ENCODE measurements around the gene ADD1.
"Not testable (repeated sequence)": the region's sequence is repeated elsewhere in the genome, so short reads cannot be mapped to it uniquely, and the experiment has no call there.

The ADD1 gene

DNA sequence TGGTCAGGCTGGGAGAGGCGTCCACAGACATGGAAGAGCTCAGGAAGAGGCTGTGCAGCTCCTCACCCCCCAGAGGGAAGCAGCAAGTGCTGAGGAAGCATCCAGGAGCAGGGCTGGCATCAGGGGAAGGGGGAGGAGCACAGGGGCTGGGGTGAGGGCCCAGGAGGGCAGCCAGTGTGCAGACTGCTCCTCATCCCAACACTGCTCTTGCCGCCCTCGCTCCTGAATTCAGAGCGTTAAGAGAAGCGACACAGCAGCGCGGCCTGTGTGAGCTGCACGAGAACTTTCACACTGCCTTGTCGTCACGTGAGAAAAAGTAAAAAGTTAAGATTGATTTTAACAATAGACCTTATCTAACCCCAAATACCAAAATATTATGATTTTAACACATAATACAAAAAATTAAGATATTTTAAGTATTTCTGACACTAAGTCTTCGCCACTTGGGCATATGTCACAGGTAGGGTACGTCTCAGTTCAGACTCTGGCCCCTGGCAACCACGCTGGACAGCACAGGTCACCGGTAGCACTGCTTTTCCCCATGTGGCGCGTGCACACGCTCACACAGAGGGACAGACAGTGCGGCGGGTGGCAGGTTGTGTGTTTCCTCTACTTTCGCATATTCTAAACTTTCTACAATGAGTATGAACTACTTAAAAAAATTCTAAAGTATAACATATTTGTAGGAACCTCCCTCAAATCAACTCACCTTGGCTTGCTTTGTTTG is 99.9 kb downstream of the ADD1 start:
- WGBS, 2 experiments (ENCODE audit: insufficient coverage in 2 of 2): 93 to 97% methylated on average over 8 to 11 of the region's 20 CpGs
- Histone ChIP-seq H3K36me3 (ENCODE audit: control insufficient read depth, insufficient read depth, low read length) (peaks cover 92% of the 10 kb centered on the region), H3K9me3 (ENCODE audit: control insufficient read depth, low read length) (no peaks in the 10 kb centered on the region), H3K27ac (ENCODE audit: low read depth, low read length, severe bottlenecking) (no peak overlapping the region), H3K4me1 (ENCODE audit: control insufficient read depth, insufficient read depth, low read length, poor library complexity, severe bottlenecking) (no peaks in the 10 kb centered on the region), H3K4me3 (ENCODE audit: extremely low read depth, insufficient read depth, low read length, poor library complexity, severe bottlenecking) (no peak overlapping the region)

DNA sequence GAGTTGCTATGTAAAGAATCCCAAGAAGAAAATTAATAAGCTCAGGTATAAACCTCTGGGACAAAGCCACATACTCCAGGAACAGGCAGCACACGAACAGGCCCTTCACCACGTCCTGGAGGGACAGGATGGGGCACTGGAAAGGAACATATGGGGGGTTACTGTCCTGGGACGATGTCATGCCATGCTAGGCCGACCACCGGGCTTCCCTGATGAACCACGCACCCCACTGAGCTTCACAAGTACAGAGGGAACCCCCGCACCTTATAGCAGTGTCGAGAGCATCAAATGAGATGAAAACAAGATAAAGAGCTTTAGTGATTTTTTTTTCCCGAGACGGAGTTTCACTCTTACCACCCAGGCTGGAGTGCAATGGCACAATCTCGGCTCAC is 100.4 kb downstream of the ADD1 start:
- Histone ChIP-seq H3K4me1 (ENCODE audit: control insufficient read depth, insufficient read depth, low read length, poor library complexity, severe bottlenecking) (no peaks in the 10 kb centered on the region), H3K4me3 (ENCODE audit: extremely low read depth, insufficient read depth, low read length, poor library complexity, severe bottlenecking) (no peak overlapping the region), H3K9me3 (ENCODE audit: control insufficient read depth, low read length) (no peaks in the 10 kb centered on the region), H3K27ac (ENCODE audit: low read depth, low read length, severe bottlenecking) (no peak overlapping the region), H3K36me3 (ENCODE audit: control insufficient read depth, insufficient read depth, low read length) (peaks cover 92% of the 10 kb centered on the region)
- WGBS, 2 experiments (ENCODE audit: insufficient coverage in 2 of 2): 94 to 99% methylated on average over 9 to 11 of the region's 11 CpGs

GRCh38 chr4:2944586-2945526 is 101.2 kb downstream of the ADD1 start:
- 95% methylated on average over 21 to 26 of the region's 30 CpGs for WGBS, 2 experiments (ENCODE audit: insufficient coverage in 2 of 2)
- no peaks in the 10 kb centered on the region for H3K4me1 ChIP-seq (ENCODE audit: control insufficient read depth, insufficient read depth, low read length, poor library complexity, severe bottlenecking)
- H3K36me3 ChIP-seq (ENCODE audit: control insufficient read depth, insufficient read depth, low read length): peaks cover 92% of the 10 kb centered on the region

GRCh38 chr4:2945619-2946604 is 102.3 kb downstream of the ADD1 start:
- peaks cover 90% of the 10 kb centered on the region for H3K36me3 ChIP-seq (ENCODE audit: control insufficient read depth, insufficient read depth, low read length)
- H3K4me1 ChIP-seq (ENCODE audit: control insufficient read depth, insufficient read depth, low read length, poor library complexity, severe bottlenecking); H3K4me3 ChIP-seq (ENCODE audit: extremely low read depth, insufficient read depth, low read length, poor library complexity, severe bottlenecking); H3K9me3 ChIP-seq (ENCODE audit: control insufficient read depth, low read length); H3K27ac ChIP-seq (ENCODE audit: low read depth, low read length, severe bottlenecking): not testable (repeated sequence)
- WGBS, 2 experiments (ENCODE audit: insufficient coverage in 2 of 2): 97% methylated on average over 14 to 20 of the region's 30 CpGs

More at GRCh38 chr4:2944586-2945526, 101.2 kb downstream of the ADD1 start:
- H3K9me3 ChIP-seq (ENCODE audit: control insufficient read depth, low read length): no peaks in the 10 kb centered on the region
- no peak overlapping the region for H3K27ac ChIP-seq (ENCODE audit: low read depth, low read length, severe bottlenecking)
- no peak overlapping the region for H3K4me3 ChIP-seq (ENCODE audit: extremely low read depth, insufficient read depth, low read length, poor library complexity, severe bottlenecking)

DNA sequence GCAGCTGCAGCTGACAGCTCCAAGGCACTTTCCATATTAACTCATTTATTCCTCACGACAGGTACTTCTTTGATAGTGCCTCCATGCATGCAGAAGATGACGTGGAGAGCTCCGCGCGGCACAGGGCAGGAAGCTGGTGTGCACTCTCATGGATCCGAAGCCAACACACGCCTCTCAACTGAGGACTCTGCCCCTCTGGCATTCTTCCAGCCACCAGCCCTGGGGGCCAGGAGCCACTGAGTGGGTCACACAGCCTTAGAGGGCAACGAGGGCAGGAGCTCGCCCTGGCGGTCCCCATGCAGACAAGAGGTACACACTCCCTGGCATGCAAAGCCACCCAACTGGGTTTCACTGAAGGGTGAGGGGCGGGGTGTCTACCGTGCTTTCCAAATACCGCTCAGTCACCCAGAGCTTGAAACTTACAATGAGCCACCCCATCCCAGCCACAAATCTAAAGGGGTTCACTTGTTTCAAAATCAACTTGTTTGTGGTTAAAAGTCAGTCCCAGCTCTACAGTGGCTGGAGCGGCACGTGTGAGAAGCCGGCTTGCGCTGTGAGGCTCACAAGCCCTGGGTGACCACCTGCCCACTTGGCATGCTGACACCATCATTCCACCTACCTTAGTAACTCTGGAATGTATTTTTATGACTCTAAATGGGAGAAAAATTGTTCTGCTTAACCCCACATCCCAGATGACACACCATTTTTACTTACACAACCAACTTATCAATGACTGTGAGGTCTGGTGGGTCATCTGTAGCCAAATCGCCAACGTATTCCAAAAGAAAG is 103.4 kb downstream of the ADD1 start:
- Histone ChIP-seq H3K27ac (ENCODE audit: low read depth, low read length, severe bottlenecking) (no peak overlapping the region), H3K4me3 (ENCODE audit: extremely low read depth, insufficient read depth, low read length, poor library complexity, severe bottlenecking) (no peak overlapping the region), H3K4me1 (ENCODE audit: control insufficient read depth, insufficient read depth, low read length, poor library complexity, severe bottlenecking) (no peaks in the 10 kb centered on the region), H3K36me3 (ENCODE audit: control insufficient read depth, insufficient read depth, low read length) (peaks cover 90% of the 10 kb centered on the region), H3K9me3 (ENCODE audit: control insufficient read depth, low read length) (no peaks in the 10 kb centered on the region)
- 94 to 95% methylated on average over 14 to 17 of the region's 19 CpGs for WGBS, 2 experiments (ENCODE audit: insufficient coverage in 2 of 2)

- 88 to 91% methylated on average over 8 to 11 of the region's 11 CpGs for WGBS, 2 experiments (ENCODE audit: insufficient coverage in 2 of 2)
- Histone ChIP-seq H3K9me3 (ENCODE audit: control insufficient read depth, low read length) (no peaks in the 10 kb centered on the region), H3K36me3 (ENCODE audit: control insufficient read depth, insufficient read depth, low read length) (peaks cover 90% of the 10 kb centered on the region), H3K4me1 (ENCODE audit: control insufficient read depth, insufficient read depth, low read length, poor library complexity, severe bottlenecking) (no peaks in the 10 kb centered on the region), H3K27ac (ENCODE audit: low read depth, low read length, severe bottlenecking) (no peak overlapping the region), H3K4me3 (ENCODE audit: extremely low read depth, insufficient read depth, low read length, poor library complexity, severe bottlenecking) (no peak overlapping the region)
These were observed 104.3 kb downstream of the ADD1 start for GRCh38 chr4:2947926-2948325.

DNA sequence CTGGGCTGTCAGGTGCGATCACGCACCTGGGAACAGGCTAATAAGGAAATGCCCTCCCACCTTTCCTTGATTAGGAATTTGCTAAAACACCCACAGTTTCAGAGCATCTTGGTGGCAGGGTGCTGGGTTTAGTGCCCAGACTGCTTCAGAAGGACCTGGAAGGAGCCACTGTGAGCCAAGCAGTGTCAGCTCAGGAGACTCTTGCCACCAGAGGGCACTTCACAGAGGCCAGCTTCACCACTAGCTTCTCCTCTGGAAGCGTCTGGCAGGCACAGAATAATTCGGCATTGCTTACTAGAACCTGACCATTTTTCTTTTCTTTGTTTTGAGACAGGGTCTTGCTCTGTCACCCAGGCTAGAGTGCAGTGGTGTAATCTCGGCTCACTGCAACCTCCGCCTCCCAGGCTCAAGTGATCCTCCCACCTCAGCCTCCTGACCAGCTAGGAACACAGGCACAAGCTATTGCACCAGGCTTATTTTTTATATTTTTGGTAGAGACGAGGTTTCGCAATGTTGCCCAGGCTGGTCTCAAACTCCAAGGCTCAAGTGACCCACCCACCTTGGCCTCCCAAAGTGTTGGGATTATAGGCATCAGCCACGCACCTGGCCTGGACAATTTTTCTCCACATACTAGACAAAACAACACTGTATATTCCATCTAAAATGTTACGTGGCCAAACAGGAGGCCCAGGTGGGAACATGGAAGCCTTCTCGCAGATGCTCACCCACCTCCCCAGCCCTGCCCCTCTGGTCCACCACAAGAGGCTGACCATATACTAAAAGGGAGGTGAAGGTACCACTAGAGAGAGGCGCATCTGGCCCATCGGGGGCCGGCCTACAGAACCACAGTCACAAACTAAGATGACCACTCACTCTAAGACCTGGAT is 105.5 kb downstream of the ADD1 start:
- WGBS, 2 experiments (ENCODE audit: insufficient coverage in 2 of 2): 92 to 98% methylated on average over 10 of the region's 14 CpGs
- Histone ChIP-seq H3K4me1 (ENCODE audit: control insufficient read depth, insufficient read depth, low read length, poor library complexity, severe bottlenecking) (no peaks in the 10 kb centered on the region), H3K4me3 (ENCODE audit: extremely low read depth, insufficient read depth, low read length, poor library complexity, severe bottlenecking) (no peak overlapping the region), H3K36me3 (ENCODE audit: control insufficient read depth, insufficient read depth, low read length) (peaks cover 90% of the 10 kb centered on the region), H3K9me3 (ENCODE audit: control insufficient read depth, low read length) (no peaks in the 10 kb centered on the region), H3K27ac (ENCODE audit: low read depth, low read length, severe bottlenecking) (no peak overlapping the region)

DNA sequence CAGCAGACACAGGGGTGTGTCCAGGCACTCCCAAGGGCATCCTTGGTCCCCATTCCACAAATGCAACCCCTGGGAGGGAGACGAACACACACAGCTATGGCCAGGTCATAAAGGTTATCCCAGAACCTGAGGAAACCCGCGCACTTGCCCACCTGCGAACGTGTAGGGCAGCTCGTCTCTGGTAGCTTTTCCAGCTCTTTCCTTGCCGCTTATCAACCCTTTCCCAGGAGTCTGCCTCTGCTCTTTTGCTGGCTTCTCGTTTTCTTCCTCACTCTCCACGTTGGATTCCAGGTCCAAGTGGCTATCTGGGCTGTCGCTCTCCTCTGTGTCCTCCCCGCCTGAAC is 106.1 kb downstream of the ADD1 start:
- 94 to 95% methylated on average over 11 of the region's 11 CpGs for WGBS, 2 experiments (ENCODE audit: insufficient coverage in 2 of 2)
- Histone ChIP-seq H3K36me3 (ENCODE audit: control insufficient read depth, insufficient read depth, low read length) (peaks cover 95% of the 10 kb centered on the region), H3K27ac (ENCODE audit: low read depth, low read length, severe bottlenecking) (no peak overlapping the region), H3K9me3 (ENCODE audit: control insufficient read depth, low read length) (no peaks in the 10 kb centered on the region), H3K4me3 (ENCODE audit: extremely low read depth, insufficient read depth, low read length, poor library complexity, severe bottlenecking) (no peak overlapping the region), H3K4me1 (ENCODE audit: control insufficient read depth, insufficient read depth, low read length, poor library complexity, severe bottlenecking) (no peaks in the 10 kb centered on the region)

GRCh38 chr4:2950221-2950989 is 106.8 kb downstream of the ADD1 start:
- H3K36me3 ChIP-seq (ENCODE audit: control insufficient read depth, insufficient read depth, low read length): peaks cover 94% of the 10 kb centered on the region
- WGBS, 2 experiments (ENCODE audit: insufficient coverage in 2 of 2): 92 to 98% methylated on average over 7 to 13 of the region's 16 CpGs
- H3K4me1 ChIP-seq (ENCODE audit: control insufficient read depth, insufficient read depth, low read length, poor library complexity, severe bottlenecking): no peaks in the 10 kb centered on the region

More at GRCh38 chr4:2950221-2950989, 106.8 kb downstream of the ADD1 start:
- H3K4me3 ChIP-seq (ENCODE audit: extremely low read depth, insufficient read depth, low read length, poor library complexity, severe bottlenecking): no peak overlapping the region
- H3K9me3 ChIP-seq (ENCODE audit: control insufficient read depth, low read length): no peaks in the 10 kb centered on the region
- H3K27ac ChIP-seq (ENCODE audit: low read depth, low read length, severe bottlenecking): no peak overlapping the region
